GM12878 (cell line): ENCODE measurements around the gene MED1. TPM values are rescaled to one million over a fixed set of nuclear protein-coding genes. Genes with fewer than 3 reads are reported as not detected.
"Not testable (repeated sequence)": the region's sequence is repeated elsewhere in the genome, so short reads cannot be mapped to it uniquely, and the experiment has no call there.

Experiments
- ATAC-seq: fragments of 200-7000 bp; cut with Tn5 transposase; 3 replicates; pipeline ENCODE4 v1.9.1; 2020; ENCODE audit warnings: mild to moderate bottlenecking, moderate library complexity
- BruUV-seq: library from RNA; stranded (reverse); fragments of 400-500 nt; replicated peaks from 2 replicates; lab custom pipeline; 2021; lab: Mats Ljungman, UMichigan
- CTCF ChIA-PET: fragments of 300-600 bp; sonication (Branson Sonifier 250); formaldehyde crosslinking; extraction: SDS; loops from one replicate; lab custom pipeline; 2021; ENCODE audit warnings: inconsistent platforms; lab: Yijun Ruan, JAX
- POLR2A ChIA-PET: fragments of 350-600 bp; formaldehyde crosslinking; extraction: SDS; loops from one replicate; lab custom pipeline; 2021; ENCODE audit warnings: inconsistent platforms; lab: Charles Lee
- RAD21 ChIA-PET: fragments of 300-600 bp; sonication (Branson Sonifier 250); formaldehyde crosslinking; loops from one replicate; lab custom pipeline; 2023; ENCODE audit warnings: antibody characterized with exemption; ENCODE audit not compliant: unreplicated experiment; lab: Charles Lee
- SMC1A ChIA-PET: fragments of 300-600 bp; sonication (Branson Sonifier 250); formaldehyde crosslinking; loops from one replicate; lab custom pipeline; 2023; ENCODE audit not compliant: unreplicated experiment, uncharacterized antibody; lab: Charles Lee
- DNase-seq: peaks from one replicate; pipeline ENCODE4 v3.0.0-alpha.2; 2011; ENCODE audit warnings: low read depth, low spot score
- FAIRE-seq: peaks from 3 replicates; lab custom pipeline; 2011; peaks lifted over from hg19 to GRCh38; lab: Jason Lieb, UNC
- H2AFZ ChIP-seq: 2 replicates; pipeline ENCODE4 v1.6.0; 2011; ENCODE audit warnings: low read depth, low read length, control low read depth; ENCODE audit not compliant: control insufficient read depth
- H3K27ac ChIP-seq: 2 replicates; pipeline ENCODE4 v1.5.1; 2011; ENCODE audit warnings: control low read depth; ENCODE audit not compliant: control insufficient read depth, insufficient read depth
- H3K27me3 ChIP-seq, 2 experiments: replicated peaks in 1 of 2; 2 replicates each; pipeline versions ENCODE4 v1.6.0 to v1.6.1; 2011; ENCODE audit warnings: low read length in 1 of 2; ENCODE audit not compliant: control insufficient read depth in 2 of 2, insufficient read depth in 2 of 2
- H3K36me3 ChIP-seq, 2 experiments: 2 replicates each; pipeline ENCODE4 v1.5.1; 2011; ENCODE audit warnings: low read length in 1 of 2; ENCODE audit not compliant: control insufficient read depth in 2 of 2, insufficient read depth in 2 of 2
- H3K4me1 ChIP-seq: 2 replicates; pipeline ENCODE4 v1.6.1; 2011; ENCODE audit warnings: mild to moderate bottlenecking, low read length, moderate library complexity, mixed read lengths; ENCODE audit not compliant: control insufficient read depth, insufficient read depth
- H3K4me2 ChIP-seq: 2 replicates; pipeline ENCODE4 v1.6.0; 2011; ENCODE audit warnings: control low read depth; ENCODE audit not compliant: control insufficient read depth, insufficient read depth
- H3K4me3 ChIP-seq: fragments of 200-600 bp; sonication (generic); 2 replicates; pipeline ENCODE4 v1.5.1; 2016
- H3K79me2 ChIP-seq: 2 replicates; pipeline ENCODE4 v1.6.0; 2011; ENCODE audit warnings: low read length; ENCODE audit not compliant: control insufficient read depth, insufficient read depth
- H3K9ac ChIP-seq: 2 replicates; pipeline ENCODE4 v1.8.0; 2011; ENCODE audit warnings: low read length, control low read depth, mixed read lengths; ENCODE audit not compliant: control insufficient read depth, insufficient read depth
- H3K9me3 ChIP-seq: replicated peaks from 3 replicates; pipeline ENCODE4 v1.5.1; 2011; ENCODE audit warnings: mild to moderate bottlenecking, low read length; ENCODE audit not compliant: control insufficient read depth, insufficient read depth
- H4K20me1 ChIP-seq: 2 replicates; pipeline ENCODE4 v1.6.0; 2011; ENCODE audit not compliant: control insufficient read depth, insufficient read depth
- BMI1 ChIP-seq: fragments of 450-650 bp; IDR thresholded peaks from 2 replicates; pipeline ENCODE4 v1.6.1; 2016; ENCODE audit warnings: mild to moderate bottlenecking, moderate library complexity, borderline replicate concordance
- CHD1 ChIP-seq: IDR thresholded peaks from 2 replicates; pipeline ENCODE4 v1.6.1; 2012; ENCODE audit warnings: low read depth, low read length, improper control_type of control experiment
- CHD2 ChIP-seq: IDR thresholded peaks from 2 replicates; pipeline ENCODE4 v1.6.1; 2011; ENCODE audit warnings: low read depth, low read length, improper control_type of control experiment, borderline replicate concordance
- ETV6 ChIP-seq, 2 experiments: fragments of 450-650 bp in 1 of 2; IDR thresholded peaks in 1 of 2; conservative IDR thresholded peaks in 1 of 2; 2 replicates each; pipeline ENCODE4 v1.6.1; 2014; ENCODE audit warnings: antibody characterized with exemption in 1 of 2, borderline replicate concordance in 1 of 2, low read depth in 1 of 2, mild to moderate bottlenecking in 1 of 2, moderate library complexity in 1 of 2
- GABPA ChIP-seq: IDR thresholded peaks from 2 replicates; pipeline ENCODE4 v1.6.1; 2014; ENCODE audit warnings: antibody characterized with exemption, low read depth, mild to moderate bottlenecking, inconsistent platforms
- HDAC2 ChIP-seq: fragments of 200-600 bp; sonication (generic); IDR thresholded peaks from 2 replicates; pipeline ENCODE4 v1.6.1; 2017
- MYB ChIP-seq: fragments of 150-350 bp; IDR thresholded peaks from 2 replicates; pipeline ENCODE4 v1.6.1; 2014; ENCODE audit warnings: mild to moderate bottlenecking, low read depth, low read length, borderline replicate concordance
- NFXL1 ChIP-seq: fragments of 450-650 bp; IDR thresholded peaks from 2 replicates; pipeline ENCODE4 v1.6.1; 2017; ENCODE audit warnings: antibody characterized with exemption, mild to moderate bottlenecking, borderline replicate concordance
- PBX3 ChIP-seq: IDR thresholded peaks from 2 replicates; pipeline ENCODE4 v1.6.1; 2011; ENCODE audit warnings: mild to moderate bottlenecking, low read depth, low read length, moderate library complexity; ENCODE audit not compliant: insufficient replicate concordance
- POU2F2 ChIP-seq: IDR thresholded peaks from 3 replicates; pipeline ENCODE4 v1.6.1; 2011; ENCODE audit warnings: low read depth, mild to moderate bottlenecking, low read length, borderline replicate concordance
- PRDM15 ChIP-seq: fragments of 450-650 bp; formaldehyde crosslinking; IDR thresholded peaks from 2 replicates; pipeline ENCODE4 v1.4.0; 2020; ENCODE audit warnings: mild to moderate bottlenecking, moderate library complexity
- SP1 ChIP-seq: IDR thresholded peaks from one replicate; pipeline ENCODE4 v1.6.1; 2011; ENCODE audit warnings: low read depth, low read length
- SUZ12 ChIP-seq: fragments of 200-600 bp; sonication (generic); IDR thresholded peaks from one replicate; pipeline ENCODE4 v1.6.1; 2018; ENCODE audit warnings: antibody characterized with exemption, mild to moderate bottlenecking; ENCODE audit not compliant: unreplicated experiment
- WGBS: methylation state at CpG from one replicate; pipeline ENCODE4 v1.1.6; 2016; ENCODE audit warnings: low lambda C conversion rate; ENCODE audit not compliant: insufficient replicate concordance, insufficient coverage; ENCODE audit errors: missing lambda C conversion rate; 5-methylcytosine and 5-hydroxymethylcytosine counted together
- in situ Hi-C: fragments of 300-500 bp; cut with MboI; formaldehyde crosslinking; loops from 9 replicates; pipeline ENCODE4 v1.14.3; 2018; ENCODE audit warnings: mixed read lengths
- intact Hi-C: fragments of 100-400 bp; cut with micrococcal nuclease; formaldehyde crosslinking; loops from one replicate; pipeline ENCODE4 v1.14.2; 2022; ENCODE audit not compliant: unreplicated experiment
- polyA plus RNA-seq, 11 experiments: library from polyadenylated mRNA; depleted of rRNA in 4 of 11; unstranded in 6 of 11; stranded (reverse) in 5 of 11; fragments of >200 nt; fragmentation: Nextera tagmentation in 4 of 11; fragmentation: Illumina TruSeq in 1 of 11; extraction: Ambion mirVana in 4 of 11; extraction: Trizol in 1 of 11; gene quantifications; 1 replicate in 1 of 11; 2 replicates in 10 of 11; pipeline versions ENCODE4 v1.2.1 to v1.2.3, GENCODE V29; 2011 to 2016; ENCODE audit warnings: inconsistent platforms in 2 of 11, missing spikeins in 2 of 11, low read depth in 1 of 11
- total RNA-seq, 4 experiments: library from RNA; depleted of rRNA in 3 of 4; stranded (reverse); fragments of >200 nt in 3 of 4; fragmentation: Illumina TruSeq in 1 of 4; extraction: Trizol in 1 of 4; gene quantifications; 2 replicates each; pipeline versions ENCODE4 v1.2.1 to v1.2.3, GENCODE V29; 2013 to 2021

MED1 gene
- total and polyA plus RNA-seq, 10 of the 15 experiments (the other 5 are each of a cell fraction or from before 2014, with no cell fraction given) = 8.7 to 50.1 (median 30.1) TPM

GRCh38 chr17:39479631-39480030 is 28.6 kb upstream of the MED1 start:
- H3K4me2 ChIP-seq, H3K9me3 ChIP-seq, ATAC-seq, H3K4me3 ChIP-seq, DNase-seq, H3K27me3 ChIP-seq, RAD21 ChIA-PET, H4K20me1 ChIP-seq, SMC1A ChIA-PET, BruUV-seq, H3K4me1 ChIP-seq, H3K79me2 ChIP-seq, in situ Hi-C loops, FAIRE-seq, CTCF ChIA-PET, H2AFZ ChIP-seq, intact Hi-C loops, H3K9ac ChIP-seq, H3K27ac ChIP-seq: not testable (repeated sequence)
- peaks cover 0 to 14% of the 10 kb centered on the region in 2 experiments; a peak in 2 of 4 replicates for H3K36me3 ChIP-seq
- 89% methylated on average over 8 of the region's 8 CpGs for WGBS
- POLR2A ChIA-PET = interaction anchor here (0.6 to 1.4 kb wide), 3 partner anchors 18 to 502 kb away, joined by 3 to 6 read pairs (median 3); partner anchors contain the start of gene CDK12

- ChIA-PET RAD21 (no interaction called here), POLR2A (interaction anchor here (1.4 kb wide), 1 partner anchor 12 kb away, joined by 3 read pairs; the partner anchor contains the start of gene CDK12), CTCF (interaction anchor here (1.7 kb wide), 1 partner anchor 11 kb away, joined by 6 read pairs; the partner anchor contains the start of gene CDK12), SMC1A (no interaction called here)
- H3K4me3 ChIP-seq = no peak overlapping the region
- no peaks in the 10 kb centered on the region for H3K27me3 ChIP-seq
- no peaks in the 10 kb centered on the region for H4K20me1 ChIP-seq
- no peak overlapping the region for H3K4me2 ChIP-seq
- H3K36me3 ChIP-seq = peaks cover 4 to 23% of the 10 kb centered on the region in 2 experiments
- no peak for ATAC-seq
- no TSS peak for BruUV-seq
- H3K79me2 ChIP-seq = peaks cover 14% of the 10 kb centered on the region
- no peak for FAIRE-seq
- H3K9me3 ChIP-seq = no peaks in the 10 kb centered on the region
- WGBS = 90% methylated on average over 7 of the region's 7 CpGs
- no peaks in the 10 kb centered on the region for H3K4me1 ChIP-seq
- in situ Hi-C loops (no loop called here), intact Hi-C loops (no loop called here)
- H3K27ac ChIP-seq = no peak overlapping the region
- no peak overlapping the region for H3K9ac ChIP-seq
- no peak for DNase-seq
- no peak overlapping the region for H2AFZ ChIP-seq
- TF ChIP-seq PRDM15 (CRISPR knock-in tag) (no peak), SUZ12 (no peak), BMI1 (no peak), PBX3 (no peak), CHD2 (no peak), SP1 (no peak), ETV6 (conservative IDR thresholded peaks at IDR 0.05 in 1 of 2, IDR thresholded peaks at IDR 0.05 in 1 of 2; ENCODE audit: borderline replicate concordance in 1 of 2, low read depth in 1 of 2) (no peak), POU2F2 (no peak), CHD1 (no peak), HDAC2 (no peak), GABPA (no peak), NFXL1 (no peak), MYB (no peak)
Observed at GRCh38 chr17:39473310-39473709, 22.2 kb upstream of the MED1 start.
